GM23338 (cell line): ENCODE data around the gene PRKCQ. TPM values are rescaled to one million over a fixed set of nuclear protein-coding genes. Genes with fewer than 3 reads are reported as not detected.

Experiments
- ATAC-seq: fragments of 200-7000 bp; cut with Tn5 transposase; 3 replicates; pipeline ENCODE4 v1.9.1; 2020
- DNase-seq: peaks from one replicate; pipeline ENCODE4 v3.0.0-alpha.2; 2015; ENCODE audit warnings: low spot score
- H2AFZ ChIP-seq: fragments of 200-600 bp; sonication (generic); 2 replicates; pipeline ENCODE4 v1.8.0; 2016; ENCODE audit warnings: antibody characterized with exemption, mild to moderate bottlenecking, moderate library complexity
- H3F3A ChIP-seq: fragments of 200-600 bp; sonication (generic); replicated peaks from 2 replicates; pipeline ENCODE4 v1.8.0; 2017; ENCODE audit warnings: antibody characterized with exemption, mixed run types, low read depth
- H3K27ac ChIP-seq: fragments of 200-600 bp; sonication (generic); 2 replicates; pipeline ENCODE4 v1.6.1; 2016; ENCODE audit warnings: low read depth
- H3K27me3 ChIP-seq: fragments of 200-600 bp; sonication (generic); 2 replicates; pipeline ENCODE4 v1.8.0; 2016; ENCODE audit warnings: mild to moderate bottlenecking, mixed run types, moderate library complexity; ENCODE audit not compliant: insufficient read depth
- H3K36me3 ChIP-seq: fragments of 200-600 bp; sonication (generic); 2 replicates; pipeline ENCODE4 v1.8.0; 2016; ENCODE audit warnings: mild to moderate bottlenecking; ENCODE audit not compliant: insufficient read depth
- H3K4me1 ChIP-seq: fragments of 200-600 bp; sonication (generic); 2 replicates; pipeline ENCODE4 v1.8.0; 2016; ENCODE audit warnings: mild to moderate bottlenecking, moderate library complexity; ENCODE audit not compliant: insufficient read depth
- H3K4me2 ChIP-seq: fragments of 200-600 bp; sonication (generic); 2 replicates; pipeline ENCODE4 v1.7.1; 2017; ENCODE audit warnings: mixed run types
- H3K4me3 ChIP-seq: fragments of 200-600 bp; sonication (generic); 2 replicates; pipeline ENCODE4 v1.6.1; 2016; ENCODE audit warnings: mixed run types
- H3K79me2 ChIP-seq: fragments of 200-600 bp; sonication (generic); replicated peaks from 2 replicates; pipeline ENCODE4 v1.8.0; 2017; ENCODE audit warnings: mild to moderate bottlenecking; ENCODE audit not compliant: insufficient read depth
- H3K9me2 ChIP-seq: fragments of 200-600 bp; sonication (generic); 2 replicates; pipeline ENCODE4 v1.8.0; 2017; ENCODE audit not compliant: insufficient read depth
- H4K20me1 ChIP-seq: fragments of 200-600 bp; sonication (generic); replicated peaks from 2 replicates; pipeline ENCODE4 v1.8.0; 2017; ENCODE audit warnings: mild to moderate bottlenecking; ENCODE audit not compliant: insufficient read depth
- H3K27ac Mint-ChIP-seq: 2 replicates; pipeline ENCODE4 v1.8.0; 2020; ENCODE audit warnings: inconsistent platforms, mild to moderate bottlenecking, moderate library complexity, mixed read lengths
- H3K27me3 Mint-ChIP-seq: 3 replicates; pipeline ENCODE4 v1.8.0; 2022; ENCODE audit warnings: low read depth, mild to moderate bottlenecking, moderate library complexity, mixed read lengths, inconsistent platforms; ENCODE audit not compliant: insufficient read depth, poor library complexity
- H3K36me3 Mint-ChIP-seq: 3 replicates; pipeline ENCODE4 v1.8.0; 2021; ENCODE audit warnings: low read depth, mild to moderate bottlenecking, inconsistent platforms, moderate library complexity, mixed read lengths
- H3K4me1 Mint-ChIP-seq: 3 replicates; pipeline ENCODE4 v1.8.0; 2020; ENCODE audit warnings: mild to moderate bottlenecking, inconsistent platforms, mixed read lengths
- H3K4me3 Mint-ChIP-seq: 3 replicates; pipeline ENCODE4 v1.8.0; 2021; ENCODE audit warnings: moderate library complexity, mild to moderate bottlenecking, inconsistent platforms, mixed read lengths
- H3K9me3 Mint-ChIP-seq: 3 replicates; pipeline ENCODE4 v1.8.0; 2020; ENCODE audit warnings: moderate library complexity, mild to moderate bottlenecking, inconsistent platforms, mixed read lengths
- CREB1 ChIP-seq: fragments of 250-450 bp; sonication (Bioruptor Pico); IDR thresholded peaks from 2 replicates; pipeline ENCODE4 v1.5.0; 2020; ENCODE audit warnings: low read depth, mild to moderate bottlenecking, moderate library complexity
- JUNB ChIP-seq: IDR thresholded peaks from one replicate; pipeline ENCODE4 v1.6.1; 2016; ENCODE audit warnings: antibody characterized with exemption; ENCODE audit not compliant: unreplicated experiment
- NANOG ChIP-seq: IDR thresholded peaks from 2 replicates; pipeline ENCODE4 v1.6.1; 2016; ENCODE audit warnings: antibody characterized with exemption, borderline replicate concordance
- POLR2AphosphoS5 ChIP-seq: IDR thresholded peaks from 2 replicates; pipeline ENCODE4 v1.6.1; 2016; ENCODE audit warnings: antibody characterized with exemption, low read depth
- ZNF331 ChIP-seq: fragments of 250-450 bp; sonication (Bioruptor Pico); IDR thresholded peaks from 2 replicates; pipeline ENCODE4 v1.5.0; 2020; ENCODE audit warnings: low read depth, mild to moderate bottlenecking, moderate library complexity
- polyA plus RNA-seq: library from polyadenylated mRNA; unstranded; fragments of >200 nt; fragmentation: Nextera tagmentation; extraction: Ambion mirVana; gene quantifications from 2 replicates; pipeline ENCODE4 v1.2.1, GENCODE V29; 2016
- total RNA-seq: library from RNA; depleted of rRNA; stranded (reverse); fragments of >200 nt; shearing (Covaris generic); gene quantifications from 2 replicates; pipeline ENCODE4 v1.2.3, GENCODE V29; 2014
- TF ChIP-seq, protein P1 (sequence below): fragments of 250-450 bp; sonication (Bioruptor Pico); IDR thresholded peaks from 2 replicates; pipeline ENCODE4 v1.5.0; 2020; ENCODE audit warnings: mild to moderate bottlenecking, moderate library complexity
- TF ChIP-seq, protein P2 (sequence below): IDR thresholded peaks from 2 replicates; pipeline ENCODE4 v1.6.1; 2016; ENCODE audit warnings: antibody characterized with exemption
- TF ChIP-seq, protein P3 (sequence below), 2 experiments: fragments of 200-600 bp in 1 of 2; sonication (generic) in 1 of 2; conservative IDR thresholded peaks; 2 replicates each; pipeline versions ENCODE4 v1.5.1 to v1.6.1; 2016 to 2017; ENCODE audit warnings: antibody characterized with exemption in 2 of 2, low read depth in 2 of 2, mild to moderate bottlenecking in 2 of 2, moderate library complexity in 1 of 2

The PRKCQ gene
- total and polyA plus RNA-seq, 2 experiments from 2014 or later: 12.6 to 28.5 TPM

DNA sequence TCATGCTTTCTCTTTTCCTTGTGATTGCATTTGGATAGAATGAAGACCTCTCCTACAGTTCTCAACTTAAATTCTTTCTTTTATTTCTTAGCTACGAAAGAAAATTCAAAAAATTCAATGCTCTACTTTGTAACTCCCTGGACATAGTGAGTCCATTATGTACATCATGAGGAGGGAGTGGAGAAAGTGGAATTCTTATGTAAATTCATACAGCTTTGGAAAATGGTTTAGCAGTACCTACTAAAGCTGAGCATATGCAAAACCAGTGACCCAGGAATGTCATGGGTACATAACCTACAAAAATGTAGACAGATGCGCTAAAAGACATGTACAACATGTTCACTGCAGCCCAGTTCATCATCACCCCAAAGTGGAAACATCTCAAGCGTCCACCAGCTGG is 8.8 kb upstream of the PRKCQ start (continued):
- TF ChIP-seq, protein P1, sequence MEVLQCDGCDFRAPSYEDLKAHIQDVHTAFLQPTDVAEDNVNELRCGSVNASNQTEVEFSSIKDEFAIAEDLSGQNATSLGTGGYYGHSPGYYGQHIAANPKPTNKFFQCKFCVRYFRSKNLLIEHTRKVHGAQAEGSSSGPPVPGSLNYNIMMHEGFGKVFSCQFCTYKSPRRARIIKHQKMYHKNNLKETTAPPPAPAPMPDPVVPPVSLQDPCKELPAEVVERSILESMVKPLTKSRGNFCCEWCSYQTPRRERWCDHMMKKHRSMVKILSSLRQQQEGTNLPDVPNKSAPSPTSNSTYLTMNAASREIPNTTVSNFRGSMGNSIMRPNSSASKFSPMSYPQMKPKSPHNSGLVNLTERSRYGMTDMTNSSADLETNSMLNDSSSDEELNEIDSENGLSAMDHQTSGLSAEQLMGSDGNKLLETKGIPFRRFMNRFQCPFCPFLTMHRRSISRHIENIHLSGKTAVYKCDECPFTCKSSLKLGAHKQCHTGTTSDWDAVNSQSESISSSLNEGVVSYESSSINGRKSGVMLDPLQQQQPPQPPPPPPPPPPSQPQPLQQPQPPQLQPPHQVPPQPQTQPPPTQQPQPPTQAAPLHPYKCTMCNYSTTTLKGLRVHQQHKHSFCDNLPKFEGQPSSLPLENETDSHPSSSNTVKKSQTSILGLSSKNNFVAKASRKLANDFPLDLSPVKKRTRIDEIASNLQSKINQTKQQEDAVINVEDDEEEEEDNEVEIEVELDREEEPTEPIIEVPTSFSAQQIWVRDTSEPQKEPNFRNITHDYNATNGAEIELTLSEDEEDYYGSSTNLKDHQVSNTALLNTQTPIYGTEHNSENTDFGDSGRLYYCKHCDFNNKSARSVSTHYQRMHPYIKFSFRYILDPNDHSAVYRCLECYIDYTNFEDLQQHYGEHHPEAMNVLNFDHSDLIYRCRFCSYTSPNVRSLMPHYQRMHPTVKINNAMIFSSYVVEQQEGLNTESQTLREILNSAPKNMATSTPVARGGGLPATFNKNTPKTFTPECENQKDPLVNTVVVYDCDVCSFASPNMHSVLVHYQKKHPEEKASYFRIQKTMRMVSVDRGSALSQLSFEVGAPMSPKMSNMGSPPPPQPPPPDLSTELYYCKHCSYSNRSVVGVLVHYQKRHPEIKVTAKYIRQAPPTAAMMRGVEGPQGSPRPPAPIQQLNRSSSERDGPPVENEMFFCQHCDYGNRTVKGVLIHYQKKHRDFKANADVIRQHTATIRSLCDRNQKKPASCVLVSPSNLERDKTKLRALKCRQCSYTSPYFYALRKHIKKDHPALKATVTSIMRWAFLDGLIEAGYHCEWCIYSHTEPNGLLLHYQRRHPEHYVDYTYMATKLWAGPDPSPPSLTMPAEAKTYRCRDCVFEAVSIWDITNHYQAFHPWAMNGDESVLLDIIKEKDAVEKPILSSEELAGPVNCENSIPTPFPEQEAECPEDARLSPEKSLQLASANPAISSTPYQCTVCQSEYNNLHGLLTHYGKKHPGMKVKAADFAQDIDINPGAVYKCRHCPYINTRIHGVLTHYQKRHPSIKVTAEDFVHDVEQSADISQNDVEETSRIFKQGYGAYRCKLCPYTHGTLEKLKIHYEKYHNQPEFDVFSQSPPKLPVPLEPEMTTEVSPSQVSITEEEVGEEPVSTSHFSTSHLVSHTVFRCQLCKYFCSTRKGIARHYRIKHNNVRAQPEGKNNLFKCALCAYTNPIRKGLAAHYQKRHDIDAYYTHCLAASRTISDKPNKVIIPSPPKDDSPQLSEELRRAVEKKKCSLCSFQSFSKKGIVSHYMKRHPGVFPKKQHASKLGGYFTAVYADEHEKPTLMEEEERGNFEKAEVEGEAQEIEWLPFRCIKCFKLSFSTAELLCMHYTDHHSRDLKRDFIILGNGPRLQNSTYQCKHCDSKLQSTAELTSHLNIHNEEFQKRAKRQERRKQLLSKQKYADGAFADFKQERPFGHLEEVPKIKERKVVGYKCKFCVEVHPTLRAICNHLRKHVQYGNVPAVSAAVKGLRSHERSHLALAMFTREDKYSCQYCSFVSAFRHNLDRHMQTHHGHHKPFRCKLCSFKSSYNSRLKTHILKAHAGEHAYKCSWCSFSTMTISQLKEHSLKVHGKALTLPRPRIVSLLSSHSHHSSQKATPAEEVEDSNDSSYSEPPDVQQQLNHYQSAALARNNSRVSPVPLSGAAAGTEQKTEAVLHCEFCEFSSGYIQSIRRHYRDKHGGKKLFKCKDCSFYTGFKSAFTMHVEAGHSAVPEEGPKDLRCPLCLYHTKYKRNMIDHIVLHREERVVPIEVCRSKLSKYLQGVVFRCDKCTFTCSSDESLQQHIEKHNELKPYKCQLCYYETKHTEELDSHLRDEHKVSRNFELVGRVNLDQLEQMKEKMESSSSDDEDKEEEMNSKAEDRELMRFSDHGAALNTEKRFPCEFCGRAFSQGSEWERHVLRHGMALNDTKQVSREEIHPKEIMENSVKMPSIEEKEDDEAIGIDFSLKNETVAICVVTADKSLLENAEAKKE (CRISPR knock-in tag): no peak
- TF ChIP-seq, protein P2, sequence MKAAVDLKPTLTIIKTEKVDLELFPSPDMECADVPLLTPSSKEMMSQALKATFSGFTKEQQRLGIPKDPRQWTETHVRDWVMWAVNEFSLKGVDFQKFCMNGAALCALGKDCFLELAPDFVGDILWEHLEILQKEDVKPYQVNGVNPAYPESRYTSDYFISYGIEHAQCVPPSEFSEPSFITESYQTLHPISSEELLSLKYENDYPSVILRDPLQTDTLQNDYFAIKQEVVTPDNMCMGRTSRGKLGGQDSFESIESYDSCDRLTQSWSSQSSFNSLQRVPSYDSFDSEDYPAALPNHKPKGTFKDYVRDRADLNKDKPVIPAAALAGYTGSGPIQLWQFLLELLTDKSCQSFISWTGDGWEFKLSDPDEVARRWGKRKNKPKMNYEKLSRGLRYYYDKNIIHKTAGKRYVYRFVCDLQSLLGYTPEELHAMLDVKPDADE: no peak
- no peak for TF ChIP-seq ZNF331 (CRISPR knock-in tag)

DNA sequence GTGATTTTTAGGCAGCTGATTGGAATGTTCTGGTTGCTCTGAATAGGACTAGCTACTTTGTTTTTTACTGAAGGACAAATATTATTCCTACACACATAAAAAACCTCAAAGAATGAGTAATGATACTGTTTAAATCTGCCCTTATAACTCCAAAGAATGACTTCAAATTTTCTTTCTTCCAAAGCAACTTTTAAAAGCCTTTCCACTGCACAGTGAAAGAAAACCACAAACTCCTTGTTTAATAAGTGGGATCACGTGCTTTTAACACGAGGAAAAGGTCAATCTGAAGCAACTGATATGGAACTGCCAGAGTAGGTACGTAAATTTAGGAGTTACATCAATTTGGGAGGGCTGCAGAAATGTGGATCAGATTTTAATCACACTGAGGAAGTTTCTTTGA is 8.0 kb upstream of the PRKCQ start:
- no peaks in the 10 kb centered on the region; the same call in 2 of the 3 replicates for H3K9me3 Mint-ChIP-seq
- Histone ChIP-seq H2AFZ (no peak overlapping the region), H3K4me3 (no peak overlapping the region), H3K4me2 (no peak overlapping the region), H3K9me2 (no peaks in the 10 kb centered on the region), H3K4me1 (no peaks in the 10 kb centered on the region), H3F3A (no peaks in the 10 kb centered on the region; the same call in 1 of the 2 replicates), H3K36me3 (peaks cover 30% of the 10 kb centered on the region), H3K27me3 (no peaks in the 10 kb centered on the region), H4K20me1 (no peaks in the 10 kb centered on the region), H3K27ac (peak overlapping the region; percentile 68; the same call in 1 of the 2 replicates), H3K79me2 (0 out of 2 replicates have a peak, but pooled peaks cover under 1% of the 10 kb centered on the region)
- H3K27me3 Mint-ChIP-seq: no peaks in the 10 kb centered on the region
- H3K27ac Mint-ChIP-seq: no peak overlapping the region
- peaks cover 44% of the 10 kb centered on the region for H3K36me3 Mint-ChIP-seq
- H3K4me3 Mint-ChIP-seq: no peak overlapping the region
- H3K4me1 Mint-ChIP-seq: peaks cover 2% of the 10 kb centered on the region; the same call in 1 of the 3 replicates
- DNase-seq (no peak), ATAC-seq (no peak)
- TF ChIP-seq, protein P3, sequence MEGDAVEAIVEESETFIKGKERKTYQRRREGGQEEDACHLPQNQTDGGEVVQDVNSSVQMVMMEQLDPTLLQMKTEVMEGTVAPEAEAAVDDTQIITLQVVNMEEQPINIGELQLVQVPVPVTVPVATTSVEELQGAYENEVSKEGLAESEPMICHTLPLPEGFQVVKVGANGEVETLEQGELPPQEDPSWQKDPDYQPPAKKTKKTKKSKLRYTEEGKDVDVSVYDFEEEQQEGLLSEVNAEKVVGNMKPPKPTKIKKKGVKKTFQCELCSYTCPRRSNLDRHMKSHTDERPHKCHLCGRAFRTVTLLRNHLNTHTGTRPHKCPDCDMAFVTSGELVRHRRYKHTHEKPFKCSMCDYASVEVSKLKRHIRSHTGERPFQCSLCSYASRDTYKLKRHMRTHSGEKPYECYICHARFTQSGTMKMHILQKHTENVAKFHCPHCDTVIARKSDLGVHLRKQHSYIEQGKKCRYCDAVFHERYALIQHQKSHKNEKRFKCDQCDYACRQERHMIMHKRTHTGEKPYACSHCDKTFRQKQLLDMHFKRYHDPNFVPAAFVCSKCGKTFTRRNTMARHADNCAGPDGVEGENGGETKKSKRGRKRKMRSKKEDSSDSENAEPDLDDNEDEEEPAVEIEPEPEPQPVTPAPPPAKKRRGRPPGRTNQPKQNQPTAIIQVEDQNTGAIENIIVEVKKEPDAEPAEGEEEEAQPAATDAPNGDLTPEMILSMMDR (conservative IDR thresholded peaks at IDR 0.05; ENCODE audit: low read depth in 2 of 2): no peak
- no peak for TF ChIP-seq POLR2AphosphoS5
- no peak for TF ChIP-seq CREB1 (CRISPR knock-in tag)
- no peak for TF ChIP-seq ZNF331 (CRISPR knock-in tag)
- TF ChIP-seq JUNB: no peak
- no peak for TF ChIP-seq NANOG
